22Rv1 (cell line): ENCODE measurements around the gene NETO2.

Experiments used
- H3K27ac ChIP-seq: fragments of 450-650 bp; 2 replicates; pipeline ENCODE4 v1.5.1; 2017
- ZFX ChIP-seq: fragments of 450-650 bp; IDR thresholded peaks from 2 replicates; pipeline ENCODE4 v1.6.1; 2017; ENCODE audit warnings: antibody characterized with exemption, borderline replicate concordance
- TF ChIP-seq, protein P1 (sequence below): fragments of 450-650 bp; IDR thresholded peaks from 2 replicates; pipeline ENCODE4 v1.5.1; 2017; ENCODE audit warnings: mild to moderate bottlenecking

Gene NETO2

DNA sequence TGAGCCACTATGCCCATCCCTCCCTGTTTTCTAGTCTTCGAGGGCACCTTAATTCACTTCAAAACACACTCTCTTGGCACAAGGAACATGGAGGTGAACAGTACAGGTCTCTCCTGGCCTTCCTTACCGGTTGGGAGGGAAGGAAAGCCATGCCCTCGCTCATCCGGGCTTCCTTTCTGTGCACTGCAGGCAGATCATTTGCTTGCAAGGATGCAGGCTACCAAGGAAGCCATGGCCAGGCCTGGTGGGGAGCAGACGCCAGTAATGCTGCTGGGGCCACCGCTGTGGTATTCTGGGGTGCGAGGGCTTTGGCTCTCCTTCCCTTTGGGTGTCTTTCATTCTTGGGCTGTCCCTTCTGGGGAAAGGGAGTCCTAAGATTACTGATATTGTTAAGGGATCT is 89.4 kb downstream of the NETO2 start:
- TF ChIP-seq, protein P1, sequence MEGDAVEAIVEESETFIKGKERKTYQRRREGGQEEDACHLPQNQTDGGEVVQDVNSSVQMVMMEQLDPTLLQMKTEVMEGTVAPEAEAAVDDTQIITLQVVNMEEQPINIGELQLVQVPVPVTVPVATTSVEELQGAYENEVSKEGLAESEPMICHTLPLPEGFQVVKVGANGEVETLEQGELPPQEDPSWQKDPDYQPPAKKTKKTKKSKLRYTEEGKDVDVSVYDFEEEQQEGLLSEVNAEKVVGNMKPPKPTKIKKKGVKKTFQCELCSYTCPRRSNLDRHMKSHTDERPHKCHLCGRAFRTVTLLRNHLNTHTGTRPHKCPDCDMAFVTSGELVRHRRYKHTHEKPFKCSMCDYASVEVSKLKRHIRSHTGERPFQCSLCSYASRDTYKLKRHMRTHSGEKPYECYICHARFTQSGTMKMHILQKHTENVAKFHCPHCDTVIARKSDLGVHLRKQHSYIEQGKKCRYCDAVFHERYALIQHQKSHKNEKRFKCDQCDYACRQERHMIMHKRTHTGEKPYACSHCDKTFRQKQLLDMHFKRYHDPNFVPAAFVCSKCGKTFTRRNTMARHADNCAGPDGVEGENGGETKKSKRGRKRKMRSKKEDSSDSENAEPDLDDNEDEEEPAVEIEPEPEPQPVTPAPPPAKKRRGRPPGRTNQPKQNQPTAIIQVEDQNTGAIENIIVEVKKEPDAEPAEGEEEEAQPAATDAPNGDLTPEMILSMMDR = no peak
- TF ChIP-seq ZFX = no peak
- H3K27ac ChIP-seq = no peak overlapping the region

DNA sequence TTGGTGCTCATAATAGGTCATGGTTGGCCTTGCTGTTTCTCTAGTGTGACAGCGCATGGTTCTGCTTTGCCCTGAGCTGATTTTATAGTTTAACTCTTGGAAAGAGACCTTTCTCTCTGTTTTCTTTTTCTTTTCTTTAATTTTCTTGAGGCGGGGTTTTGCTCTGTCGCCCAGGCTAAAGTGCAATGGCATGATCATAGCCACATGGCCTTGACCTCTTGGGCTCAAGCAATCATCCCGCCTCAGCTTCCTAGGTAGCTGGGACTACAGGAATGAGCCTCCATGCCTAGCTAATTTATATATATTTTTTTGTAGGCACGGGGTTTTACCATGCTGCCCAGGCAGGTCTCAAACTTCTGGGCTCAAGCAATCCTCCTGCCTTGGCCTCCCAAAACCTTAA is 89.8 kb downstream of the NETO2 start:
- TF ChIP-seq ZFX = no peak
- TF ChIP-seq, protein P1 = no peak

DNA sequence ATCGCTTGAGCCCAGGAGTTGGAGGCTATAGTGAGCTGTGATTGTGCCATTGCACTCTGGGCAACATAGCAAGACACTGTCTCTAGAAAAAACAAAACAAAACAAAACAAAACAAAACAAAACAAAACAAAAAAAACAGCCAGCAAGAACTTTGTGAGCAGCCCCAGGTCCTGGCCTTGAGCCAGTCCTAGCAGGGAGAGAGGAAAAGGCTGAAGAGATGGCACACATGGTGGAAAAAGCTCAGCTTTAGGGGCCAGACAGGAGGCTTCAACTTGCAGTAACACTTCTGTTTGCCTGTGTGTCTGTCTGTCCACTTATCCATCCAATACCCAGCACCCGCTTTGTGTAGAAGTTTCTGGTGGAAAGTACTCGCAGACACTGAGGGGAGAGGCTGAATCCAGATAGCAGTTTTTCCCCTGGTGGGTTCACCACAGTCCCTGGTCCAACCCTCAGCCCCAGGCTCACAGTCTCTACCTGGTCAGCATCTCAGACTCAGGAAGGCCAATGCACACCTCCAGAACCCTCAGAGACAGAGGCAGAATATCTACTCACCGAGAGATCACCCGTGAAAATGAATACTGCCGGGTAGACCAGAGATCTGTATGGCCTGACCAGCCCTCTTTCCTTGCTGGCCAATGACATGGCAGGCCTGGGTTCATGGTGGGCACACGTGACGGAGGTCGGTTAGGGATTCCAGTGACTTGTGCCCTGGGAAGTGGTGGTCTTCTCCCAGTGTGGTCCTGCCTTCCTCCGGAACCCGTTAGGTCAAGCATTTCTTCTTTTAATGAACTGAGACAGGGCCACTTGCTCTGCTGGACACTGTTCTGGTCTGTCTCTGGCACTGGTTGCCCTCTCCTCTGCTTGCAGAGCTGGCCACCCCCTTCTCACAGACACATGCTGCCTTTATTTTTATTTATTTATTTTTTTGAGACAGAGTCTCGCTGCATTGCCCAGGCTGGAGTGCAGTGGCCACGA is 90.8 kb downstream of the NETO2 start:
- H3K27ac ChIP-seq = no peak overlapping the region
- no peak for TF ChIP-seq ZFX
- TF ChIP-seq, protein P1 = no peak

More for the DNA sequence above, 89.8 kb downstream of the NETO2 start:
- no peak overlapping the region for H3K27ac ChIP-seq

DNA sequence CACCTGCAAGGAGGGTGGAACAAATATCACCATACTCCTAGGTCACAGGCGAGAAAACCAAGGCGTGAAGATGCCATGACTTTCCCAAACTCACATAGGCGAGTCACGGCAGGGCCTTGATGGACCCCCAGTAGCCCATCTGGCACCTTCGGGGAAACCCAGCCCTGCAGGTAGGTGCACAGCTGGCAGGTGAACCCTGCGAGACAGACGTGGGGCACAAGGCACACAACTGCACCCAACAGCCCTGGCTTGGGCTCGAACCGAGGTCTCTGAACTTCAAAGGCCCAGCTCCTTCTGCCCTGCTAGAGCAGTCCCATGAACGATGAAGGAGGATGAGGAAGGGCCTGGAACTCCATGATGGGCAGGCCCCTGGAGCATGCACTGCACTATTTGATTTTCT is 92.7 kb downstream of the NETO2 start:
- no peak overlapping the region for H3K27ac ChIP-seq
- TF ChIP-seq, protein P1 = no peak
- TF ChIP-seq ZFX = no peak

DNA sequence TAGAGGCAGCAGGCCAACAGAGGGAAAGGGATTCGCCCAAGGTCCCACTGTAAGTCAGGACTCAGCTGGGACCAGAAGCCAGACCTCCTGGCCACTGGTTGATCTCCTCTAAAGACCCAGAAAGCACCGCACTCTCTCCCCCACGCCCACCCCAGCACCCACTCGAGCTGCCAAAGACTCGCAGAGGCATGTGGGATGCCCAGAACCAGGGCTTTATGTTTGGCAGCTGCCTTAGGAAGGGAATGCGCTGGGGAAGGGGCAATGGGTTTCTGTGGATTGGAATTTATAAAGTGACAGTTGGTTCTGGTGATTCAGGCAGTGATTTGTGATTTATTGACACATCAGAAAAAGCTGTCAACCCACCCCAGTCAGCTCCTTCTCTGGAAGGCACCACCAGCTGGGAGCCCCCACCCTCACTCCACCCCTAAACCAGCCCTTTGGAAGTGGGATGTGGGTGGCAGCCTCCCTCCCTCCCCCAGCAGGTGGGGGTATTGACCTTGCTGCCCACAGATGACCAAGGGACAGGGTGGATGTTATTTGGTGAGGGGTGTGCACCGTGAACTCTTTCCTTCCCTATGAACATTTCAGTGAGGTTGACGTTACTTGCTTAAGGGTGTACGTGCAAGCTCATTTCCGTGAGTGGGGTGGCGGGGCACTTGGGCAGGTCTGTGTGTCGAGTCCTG is 93.7 kb downstream of the NETO2 start:
- TF ChIP-seq, protein P1 = no peak
- no peak for TF ChIP-seq ZFX
- H3K27ac ChIP-seq = no peak overlapping the region

DNA sequence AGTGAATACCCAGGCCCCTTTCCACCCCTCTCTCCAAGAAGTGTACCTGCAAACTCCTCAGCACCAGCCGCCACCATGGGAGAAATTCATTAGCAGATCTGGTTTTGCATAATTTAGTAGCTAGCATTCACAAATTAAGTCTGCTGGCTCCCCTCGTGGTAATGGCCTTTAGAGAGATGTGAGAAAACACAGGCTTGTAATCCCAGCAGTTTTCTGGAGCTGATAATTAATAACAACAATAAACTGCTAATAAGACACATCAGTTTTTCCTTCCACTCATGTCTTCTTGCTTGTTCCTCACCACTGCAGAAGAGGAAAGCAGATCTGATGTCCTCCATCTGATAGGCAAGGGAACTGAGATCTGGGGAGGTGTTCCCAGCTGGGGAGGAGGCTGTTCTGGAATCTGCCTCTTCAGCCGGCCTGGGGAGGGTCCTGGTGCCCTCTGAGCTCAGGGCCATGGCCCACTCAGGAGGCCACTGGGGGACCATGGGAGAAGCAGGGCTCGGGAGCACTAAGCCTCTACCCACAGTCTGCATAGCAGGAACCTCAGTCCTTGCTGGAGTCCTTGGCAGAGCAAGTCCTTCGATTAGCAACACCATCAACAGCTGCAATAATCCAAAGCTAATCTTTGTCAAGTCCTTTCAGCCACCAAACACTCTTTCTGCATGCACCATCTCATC is 96.1 kb downstream of the NETO2 start:
- no peak for TF ChIP-seq ZFX
- TF ChIP-seq, protein P1 = no peak
- no peak overlapping the region for H3K27ac ChIP-seq
